ENCODE results near the gene PRPSAP1. TPM values are rescaled to one million over a fixed set of nuclear protein-coding genes. Genes with fewer than 3 reads are reported as not detected.
A peak's percentile ranks its signal among the peaks of the same experiment; 100 is the strongest.

PRPSAP1 gene
- polyA plus RNA-seq, 3 donors, result 45.8 to 58.2 (median 51.2) TPM

GRCh38 chr17:76354317-76354729, 607 bp upstream of the PRPSAP1 start:
- Mint-ChIP-seq H3K4me1 (peaks cover 24% of the 10 kb centered on the region), H3K36me3 (peaks cover 0 to 2% of the 10 kb centered on the region in 2 donors), H3K9me3 (peaks cover 0 to 1% (median 0%) of the 10 kb centered on the region in 7 donors), H3K27me3 (ENCODE audit: low read depth in 3 of 3) (peaks cover 3 to 5% (median 3%) of the 10 kb centered on the region in 3 donors), H3K4me3 (peak overlapping the region; percentile 91 to 99), H3K27ac (peak overlapping the region in 6 of 7 donors; percentile 90 to 100 (median 100))
- intact Hi-C loops (cut with micrococcal nuclease), result loop anchor here (2.0 to 5.0 kb wide), 2 partner anchors 30 to 33 kb away; partner anchors contain the start of gene SPHK1 (in 1 of the 2)
- peak overlapping the region; percentile 91 for H3K4me2 ChIP-seq (replicated peaks; ENCODE audit: extremely low read depth, low read length, poor library complexity, severe bottlenecking)
- peaks cover 15 to 21% of the 10 kb centered on the region in 2 donors for H3K4me1 ChIP-seq (ENCODE audit: control insufficient read depth in 1 of 2, insufficient read depth in 2 of 2, low read length in 2 of 2)
- DNase-seq, result no peak
- peak overlapping the region; percentile 76 for H3K9ac ChIP-seq (ENCODE audit: insufficient read depth, low read length, poor library complexity, severe bottlenecking)
- no peaks in the 10 kb centered on the region for H3K36me3 ChIP-seq (replicated peaks in 1 of 2; ENCODE audit: control insufficient read depth in 1 of 2, insufficient read depth in 2 of 2, low read length in 2 of 2)
- H3K27me3 ChIP-seq (ENCODE audit: control insufficient read depth in 2 of 2, insufficient read depth in 2 of 2, low read length in 2 of 2), result no peaks in the 10 kb centered on the region
- peak overlapping the region; percentile 97 for H2AFZ ChIP-seq (ENCODE audit: insufficient read depth, low read depth, low read length, poor library complexity, severe bottlenecking)
- 0% methylated on average over 8 of the region's 18 CpGs for WGBS (ENCODE audit: insufficient coverage)
- peaks cover 36% of the 10 kb centered on the region for H3K79me2 ChIP-seq (ENCODE audit: insufficient read depth, low read length)
- TF ChIP-seq CTCF (IDR thresholded peaks at IDR 0.05), result no peak
- peak overlapping the region; percentile 53 to 91 (median 56) for H3K4me3 ChIP-seq (replicated peaks in 1 of 3; ENCODE audit: low read depth in 2 of 3, low read length in 3 of 3)
- H4K20me1 ChIP-seq (ENCODE audit: insufficient read depth, low read length), result no peaks in the 10 kb centered on the region
- no peaks in the 10 kb centered on the region for H3K9me3 ChIP-seq (replicated peaks in 1 of 2; ENCODE audit: control insufficient read depth in 1 of 2, insufficient read depth in 1 of 2, low read length in 2 of 2)
- H3K27ac ChIP-seq (ENCODE audit: low read depth in 1 of 2, low read length in 2 of 2), result peak overlapping the region in 1 of 2 donors; percentile 94

- intact Hi-C loops (cut with micrococcal nuclease), result loop anchor here in 1 of 2 donors (5.0 kb wide), 1 partner anchor 34 kb away; no protein-coding TSS in a partner anchor
- peaks cover 0 to 2% of the 10 kb centered on the region in 2 donors for H3K36me3 Mint-ChIP-seq
Measured at GRCh38 chr17:76353004-76353598, 615 bp downstream of the PRPSAP1 start.

More at GRCh38 chr17:76353004-76353598, 615 bp downstream of the PRPSAP1 start:
- Histone ChIP-seq H3K27ac (ENCODE audit: low read depth in 1 of 2, low read length in 2 of 2) (peak overlapping the region in 1 of 2 donors; percentile 94), H3K9ac (ENCODE audit: insufficient read depth, low read length, poor library complexity, severe bottlenecking) (peak overlapping the region; percentile 76), H3K9me3 (replicated peaks in 1 of 2; ENCODE audit: control insufficient read depth in 1 of 2, insufficient read depth in 1 of 2, low read length in 2 of 2) (no peaks in the 10 kb centered on the region), H3K27me3 (ENCODE audit: control insufficient read depth in 2 of 2, insufficient read depth in 2 of 2, low read length in 2 of 2) (no peaks in the 10 kb centered on the region), H3K4me3 (replicated peaks in 1 of 3; ENCODE audit: low read depth in 2 of 3, low read length in 3 of 3) (peak overlapping the region; percentile 53 to 91 (median 56)), H3K4me1 (ENCODE audit: control insufficient read depth in 1 of 2, insufficient read depth in 2 of 2, low read length in 2 of 2) (peaks cover 15 to 21% of the 10 kb centered on the region in 2 donors), H2AFZ (ENCODE audit: insufficient read depth, low read depth, low read length, poor library complexity, severe bottlenecking) (peak overlapping the region; percentile 97), H3K4me2 (replicated peaks; ENCODE audit: extremely low read depth, low read length, poor library complexity, severe bottlenecking) (peak overlapping the region; percentile 91), H3K36me3 (replicated peaks in 1 of 2; ENCODE audit: control insufficient read depth in 1 of 2, insufficient read depth in 2 of 2, low read length in 2 of 2) (no peaks in the 10 kb centered on the region), H4K20me1 (ENCODE audit: insufficient read depth, low read length) (no peaks in the 10 kb centered on the region), H3K79me2 (ENCODE audit: insufficient read depth, low read length) (peaks cover 36% of the 10 kb centered on the region)
- WGBS (ENCODE audit: insufficient coverage), result under 1% methylated on average over 51 of the region's 51 CpGs
- H3K4me3 Mint-ChIP-seq, result peak overlapping the region; percentile 91 to 99
- peaks cover 0 to 1% (median 0%) of the 10 kb centered on the region in 7 donors for H3K9me3 Mint-ChIP-seq
- H3K27me3 Mint-ChIP-seq (ENCODE audit: low read depth in 3 of 3), result peaks cover 3 to 5% (median 3%) of the 10 kb centered on the region in 3 donors
- no peak for DNase-seq
- H3K4me1 Mint-ChIP-seq, result peaks cover 24% of the 10 kb centered on the region
- peak overlapping the region in 6 of 7 donors; percentile 59 to 100 (median 99) for H3K27ac Mint-ChIP-seq
- TF ChIP-seq CTCF (IDR thresholded peaks at IDR 0.05), result no peak
